ENCODE data around the gene NAALADL2.
A peak's percentile ranks its signal among the peaks of the same experiment; 100 is the strongest.
"Not testable (repeated sequence)": the region's sequence is repeated elsewhere in the genome, so short reads cannot be mapped to it uniquely, and the experiment has no call there.

The NAALADL2 gene

DNA sequence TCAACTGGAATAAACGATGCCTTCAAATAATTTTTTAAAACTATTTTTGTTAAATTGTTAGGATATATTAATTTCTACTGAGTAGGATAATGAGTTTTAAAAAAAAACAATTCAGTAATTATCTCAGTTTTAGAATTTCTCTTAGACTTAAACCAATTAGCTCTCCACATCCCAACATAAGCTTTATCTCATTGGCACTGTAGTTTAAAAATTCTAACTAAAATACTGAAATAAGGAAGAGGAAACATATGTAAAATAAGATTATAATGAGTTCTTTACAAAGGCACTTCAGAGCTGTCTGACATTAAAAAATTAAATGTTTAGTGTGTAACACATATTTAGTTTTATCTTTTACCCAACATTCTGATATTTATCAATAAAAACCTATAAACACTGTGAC, 558.3 kb downstream of the NAALADL2 start:
- DNase-seq (ENCODE audit: low read depth in 2 of 2): no peak

DNA sequence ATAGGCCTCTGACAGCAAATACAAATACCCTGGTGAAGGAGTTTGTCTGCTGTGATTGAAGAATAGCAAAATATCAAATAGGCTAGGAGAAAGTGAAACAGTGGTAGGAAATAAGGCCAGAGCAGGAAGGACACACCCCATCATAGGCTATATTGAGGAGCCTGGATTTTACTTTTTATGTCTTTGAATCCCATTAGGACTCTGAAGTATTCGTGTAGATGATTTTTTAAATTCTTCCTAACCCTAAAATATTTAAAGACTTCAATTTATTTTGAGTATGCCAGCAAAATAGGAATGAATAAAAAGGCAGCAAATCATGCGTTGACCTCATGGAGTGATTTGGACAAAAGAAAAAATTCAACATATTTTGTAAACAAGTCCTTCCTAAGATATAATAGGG, 562.8 kb downstream of the NAALADL2 start:
- DNase-seq (ENCODE audit: low read depth in 2 of 2): peak in 1 of 2 experiments; percentile 16

- no peak for DNase-seq (ENCODE audit: low read depth in 2 of 2)
Measured at GRCh38 chr3:175422744-175423143, 563.6 kb downstream of the NAALADL2 start.

- DNase-seq (ENCODE audit: low read depth in 2 of 2): not testable (repeated sequence)
Measured at GRCh38 chr3:175423848-175424247, 564.7 kb downstream of the NAALADL2 start.

DNA sequence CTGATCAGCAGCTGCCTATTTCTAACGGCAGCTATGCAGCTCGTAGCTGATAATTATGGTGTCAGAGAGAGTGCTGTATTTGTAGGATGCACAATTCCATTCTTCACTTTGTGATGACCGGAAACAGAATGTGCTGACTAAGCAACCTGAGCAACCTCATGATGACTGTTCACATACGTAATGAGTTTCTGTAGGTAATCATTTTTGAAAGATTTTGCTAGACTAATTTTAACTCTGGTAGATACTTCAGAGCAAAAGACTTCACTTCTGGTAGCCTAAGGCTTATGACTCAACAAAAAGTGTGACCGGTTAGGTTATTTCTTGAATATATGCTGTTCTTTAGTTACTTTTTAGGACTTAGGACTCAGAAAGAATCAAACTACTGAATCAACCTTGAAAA, 567.7 kb downstream of the NAALADL2 start:
- no peak for DNase-seq (ENCODE audit: low read depth in 2 of 2)

DNA sequence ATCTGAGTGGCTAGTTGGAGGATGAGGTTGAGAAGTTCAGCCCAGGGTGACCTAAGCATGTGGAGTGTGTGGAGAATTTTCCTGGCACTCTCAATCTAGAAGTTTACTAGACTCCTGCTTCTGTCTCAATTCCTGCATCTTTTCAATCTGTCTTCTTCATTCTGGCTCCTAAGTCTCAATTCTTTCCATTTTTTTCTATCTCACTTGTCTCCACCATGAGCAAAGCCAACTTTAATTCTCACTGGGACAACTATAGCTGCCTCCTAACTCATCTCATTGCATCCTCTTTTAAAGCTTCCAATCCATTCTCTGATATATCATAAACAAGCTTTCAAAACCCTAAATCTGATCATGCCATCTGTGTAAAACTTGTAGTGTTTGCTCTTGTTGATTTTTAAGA, 569.3 kb downstream of the NAALADL2 start:
- DNase-seq (ENCODE audit: low read depth in 2 of 2): no peak

GRCh38 chr3:175430983-175431773, 572.0 kb downstream of the NAALADL2 start:
- DNase-seq (ENCODE audit: low read depth in 2 of 2): no peak

DNA sequence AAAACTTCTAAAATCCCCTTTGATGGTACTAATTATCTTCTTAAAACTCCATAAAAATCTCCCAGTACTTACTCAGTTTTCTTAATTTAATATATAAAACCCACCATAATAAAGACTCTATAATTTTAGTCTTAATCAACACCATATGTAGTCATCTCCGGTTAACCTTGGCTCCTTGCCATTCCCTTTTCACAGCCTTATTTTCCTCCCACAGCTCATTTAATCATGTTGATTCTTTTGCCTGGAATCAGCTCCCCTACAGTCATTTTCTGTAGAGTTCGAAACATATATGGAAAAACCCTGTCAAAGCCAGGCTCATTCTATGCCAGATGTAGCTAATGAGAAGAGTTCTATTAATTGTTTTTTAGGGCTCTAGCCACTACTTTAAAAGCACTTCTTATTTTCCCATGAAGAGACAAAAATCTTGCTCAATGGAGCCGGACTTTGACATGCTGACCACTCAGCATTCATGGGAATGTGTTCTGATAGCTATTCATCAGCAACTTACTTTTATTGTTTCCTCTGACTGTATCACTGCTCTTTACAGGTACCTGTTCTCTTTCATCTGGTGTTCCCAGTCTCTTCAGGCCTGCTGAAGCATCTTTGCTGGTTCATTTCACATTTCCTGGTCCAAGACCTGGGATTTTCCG, 573.4 kb downstream of the NAALADL2 start:
- peak; percentile 89 for DNase-seq (ENCODE audit: low read depth in 2 of 2)

DNA sequence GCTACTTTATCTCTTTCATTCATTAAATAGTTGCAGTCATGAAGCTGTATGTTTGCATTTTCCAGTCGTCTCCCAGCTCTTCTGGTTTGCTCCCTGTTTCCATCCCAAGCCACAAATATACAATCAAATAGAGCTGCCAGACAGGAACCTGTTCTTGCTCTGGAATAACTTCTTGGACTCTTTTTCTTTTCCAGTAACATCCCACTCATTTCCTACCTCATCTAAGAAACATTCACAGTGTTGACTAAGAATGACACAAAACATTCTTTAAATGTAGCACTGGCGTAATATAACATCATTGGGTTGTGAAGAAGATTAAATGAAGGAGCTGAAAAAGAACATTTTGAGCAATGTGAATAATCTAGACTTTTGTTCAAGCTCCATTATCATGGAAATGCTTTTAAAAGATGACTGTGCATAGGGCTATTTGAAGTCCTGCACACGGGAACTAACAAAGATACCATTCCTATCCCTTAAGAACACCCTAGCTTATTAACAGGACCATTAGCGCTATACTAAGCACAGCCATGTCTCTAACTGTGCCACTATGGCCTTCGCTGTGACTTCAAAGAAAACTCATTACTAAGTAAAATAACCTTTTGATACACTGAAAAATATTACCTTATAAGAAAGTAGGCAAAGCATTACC, 574.0 kb downstream of the NAALADL2 start:
- peak; percentile 69 to 70 for DNase-seq (ENCODE audit: low read depth in 2 of 2)

DNA sequence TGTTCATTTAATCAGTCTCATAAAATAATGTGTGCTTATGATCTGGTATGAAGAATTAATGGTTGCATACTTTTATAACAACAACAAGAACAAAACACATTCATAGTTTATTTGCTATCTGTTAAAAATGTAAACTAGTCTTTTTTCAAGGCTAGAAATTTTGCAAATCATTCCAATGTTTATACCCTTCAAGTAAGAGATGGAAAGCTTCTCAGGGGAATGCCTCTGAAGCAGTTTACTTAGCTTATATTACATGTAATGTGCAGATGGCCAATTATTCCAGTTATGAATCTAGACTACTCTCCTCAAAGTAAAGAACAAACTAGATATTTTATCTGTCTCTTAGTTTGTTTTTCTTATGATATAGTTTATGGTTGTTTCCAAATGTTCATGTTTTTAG, 575.4 kb downstream of the NAALADL2 start:
- DNase-seq (ENCODE audit: low read depth in 2 of 2): no peak

DNA sequence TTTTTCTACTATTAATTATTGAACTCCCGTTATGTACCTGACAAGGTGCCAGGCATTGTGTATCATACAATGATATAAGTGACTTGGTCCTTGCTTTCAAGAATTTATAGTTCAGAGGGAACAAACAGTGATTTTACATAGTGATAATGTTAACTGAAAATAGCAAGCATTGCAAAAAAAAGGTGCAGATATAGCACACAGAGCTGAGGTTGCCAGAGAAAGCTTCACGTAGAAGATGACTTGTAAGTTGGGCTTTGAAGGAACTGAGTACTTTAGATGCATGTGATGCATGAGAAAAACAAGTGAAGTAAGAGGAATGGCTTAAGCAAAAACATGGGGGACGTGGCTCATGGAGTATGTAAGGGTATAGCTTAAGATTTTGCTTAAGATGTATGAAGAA, 584.5 kb downstream of the NAALADL2 start:
- no peak for DNase-seq (ENCODE audit: low read depth in 2 of 2)

- DNase-seq (ENCODE audit: low read depth in 2 of 2): no peak
Measured at GRCh38 chr3:175445741-175446140, 586.6 kb downstream of the NAALADL2 start.

GRCh38 chr3:175447521-175447920, 588.4 kb downstream of the NAALADL2 start:
- no peak for DNase-seq (ENCODE audit: low read depth in 2 of 2)

- DNase-seq (ENCODE audit: low read depth in 2 of 2): no peak
Measured at GRCh38 chr3:175453361-175453760, 594.2 kb downstream of the NAALADL2 start.

DNA sequence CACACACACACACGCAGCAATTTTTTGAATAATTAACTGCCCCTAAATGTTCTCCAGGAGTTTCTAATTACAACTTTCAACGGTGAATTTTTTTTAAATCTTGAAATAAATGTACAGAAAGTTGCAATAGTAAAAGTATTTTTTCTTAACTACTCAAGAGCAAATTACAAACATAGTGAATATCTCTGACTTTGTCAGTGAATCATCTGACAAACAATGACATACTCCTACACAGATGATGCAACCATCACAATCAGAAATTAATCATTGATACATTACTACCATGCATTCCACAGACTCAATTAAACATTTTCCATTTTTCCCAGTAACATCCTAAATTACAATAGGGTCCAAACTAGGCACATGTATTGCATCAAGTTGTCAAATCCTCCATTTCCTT, 597.3 kb downstream of the NAALADL2 start:
- DNase-seq (ENCODE audit: low read depth in 2 of 2): peak; percentile 35 to 41

DNA sequence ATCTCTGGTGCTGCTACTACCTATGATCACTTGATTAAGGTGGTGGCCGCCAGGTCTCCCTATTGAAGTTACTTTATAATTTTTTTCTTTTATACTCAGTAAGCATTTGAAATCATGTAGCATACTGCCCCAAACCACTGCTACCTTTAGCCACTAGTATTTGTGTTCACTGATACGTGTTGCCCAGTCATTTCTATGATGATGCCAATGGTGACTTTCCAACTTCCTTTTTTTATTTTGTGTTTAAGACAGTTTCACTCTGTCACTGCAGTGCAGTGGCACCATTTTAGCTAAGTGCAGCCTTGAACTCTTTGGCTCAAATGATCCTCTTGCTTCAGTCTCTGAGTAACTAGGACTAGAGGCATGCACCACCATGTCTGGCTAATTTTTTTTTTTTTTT, 598.2 kb downstream of the NAALADL2 start:
- DNase-seq (ENCODE audit: low read depth in 2 of 2): no peak

- not testable (repeated sequence) for DNase-seq (ENCODE audit: low read depth in 2 of 2)
Measured at GRCh38 chr3:175460849-175461399, 601.8 kb downstream of the NAALADL2 start.

DNA sequence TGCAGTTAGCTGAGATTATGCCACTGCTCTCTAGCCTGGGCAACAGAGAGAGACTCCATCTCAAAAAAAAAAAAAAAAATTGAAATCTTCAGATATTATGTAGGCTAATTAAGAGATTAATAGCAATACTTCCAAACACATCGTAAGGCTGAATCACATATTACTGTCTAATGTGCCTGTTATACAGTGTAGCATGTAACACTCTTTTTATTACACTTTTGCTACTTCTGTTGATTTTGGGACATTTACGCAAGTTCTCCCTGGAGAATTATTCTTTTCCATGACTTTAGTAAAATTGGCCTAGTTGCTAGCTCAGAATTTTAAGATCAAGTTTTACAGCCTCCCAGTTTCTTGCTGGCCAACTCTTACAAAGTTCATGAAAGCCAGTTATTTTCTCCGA, 605.2 kb downstream of the NAALADL2 start:
- no peak for DNase-seq (ENCODE audit: low read depth in 2 of 2)

GRCh38 chr3:175469124-175469523, 610.0 kb downstream of the NAALADL2 start:
- DNase-seq (ENCODE audit: low read depth in 2 of 2): no peak

GRCh38 chr3:175475765-175476164, 616.6 kb downstream of the NAALADL2 start:
- DNase-seq (ENCODE audit: low read depth in 2 of 2): no peak

DNA sequence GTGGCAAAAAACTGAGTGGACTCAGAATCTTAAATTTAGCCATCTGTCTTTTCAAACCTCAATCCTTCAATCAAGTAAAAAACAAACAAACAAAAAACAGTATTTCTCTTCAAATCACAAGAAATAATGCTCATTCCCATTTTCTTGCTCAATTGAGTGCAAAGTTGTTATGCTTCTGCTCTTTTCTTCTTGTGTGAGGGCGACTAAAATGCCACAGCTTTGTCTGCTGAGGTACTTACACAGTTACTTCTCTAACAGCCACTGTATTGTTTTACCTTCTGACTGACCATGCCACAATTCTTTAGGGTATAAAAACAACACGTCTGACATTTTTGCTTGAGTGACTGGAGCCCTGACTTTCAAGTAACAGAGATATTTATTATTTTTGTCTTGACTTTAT, 617.4 kb downstream of the NAALADL2 start:
- DNase-seq (ENCODE audit: low read depth in 2 of 2): no peak

DNA sequence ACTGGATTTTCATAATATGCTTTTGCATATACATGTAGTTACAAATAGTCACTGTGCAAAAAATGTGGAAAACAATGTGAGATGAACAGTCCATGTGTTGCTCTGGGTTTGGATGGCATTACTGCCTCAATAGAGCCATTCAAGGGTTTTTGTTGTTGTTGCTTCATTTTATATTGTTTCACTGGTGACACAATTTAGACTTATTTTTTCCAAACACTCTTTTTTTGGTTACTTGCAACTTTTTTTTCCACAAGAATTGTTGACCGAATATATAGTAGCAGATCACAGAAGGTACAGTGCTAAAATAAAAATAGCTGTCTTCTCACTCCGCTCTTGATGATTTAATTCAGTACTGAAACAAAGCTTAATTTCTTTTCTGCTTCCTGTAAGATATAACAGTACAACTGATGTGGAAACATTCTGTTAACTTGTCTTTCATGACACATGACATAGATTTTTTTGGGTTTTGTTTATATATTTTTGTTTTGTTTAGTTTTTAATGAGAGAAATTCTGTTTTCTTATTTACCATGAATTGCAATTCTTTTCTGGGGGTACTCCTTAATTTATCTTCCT, 618.6 kb downstream of the NAALADL2 start:
- DNase-seq (ENCODE audit: low read depth in 2 of 2): no peak
